Effector CD8-positive, alpha-beta T cell (primary cell): ENCODE data around the gene NUTF2.
"Not testable (repeated sequence)": the region's sequence is repeated elsewhere in the genome, so short reads cannot be mapped to it uniquely, and the experiment has no call there.

Experiments used
- DNase-seq: peaks from one replicate; lab custom pipeline; 2025; lab: John Stamatoyannopoulos, UW

The NUTF2 gene

DNA sequence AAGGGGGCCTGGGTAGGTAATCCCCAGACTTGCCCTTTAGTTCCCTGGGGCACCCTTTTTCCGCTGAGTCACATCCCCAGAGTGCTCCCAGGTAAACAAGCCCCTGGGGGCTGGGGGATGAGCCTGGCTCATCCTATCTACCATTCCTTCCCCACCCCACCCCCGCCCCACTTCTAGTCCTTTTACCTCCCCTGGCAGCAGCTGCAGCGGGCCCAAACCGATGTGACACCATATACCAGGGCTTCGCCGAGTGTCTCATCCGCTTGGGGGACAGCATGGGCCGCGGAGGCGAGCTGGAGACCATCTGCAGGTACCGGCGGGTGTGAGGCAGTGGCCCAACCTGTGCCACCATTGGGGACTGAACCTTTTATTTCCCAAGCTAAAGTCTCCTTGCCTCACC is 38.8 kb downstream of the NUTF2 start:
- DNase-seq, result no peak

DNA sequence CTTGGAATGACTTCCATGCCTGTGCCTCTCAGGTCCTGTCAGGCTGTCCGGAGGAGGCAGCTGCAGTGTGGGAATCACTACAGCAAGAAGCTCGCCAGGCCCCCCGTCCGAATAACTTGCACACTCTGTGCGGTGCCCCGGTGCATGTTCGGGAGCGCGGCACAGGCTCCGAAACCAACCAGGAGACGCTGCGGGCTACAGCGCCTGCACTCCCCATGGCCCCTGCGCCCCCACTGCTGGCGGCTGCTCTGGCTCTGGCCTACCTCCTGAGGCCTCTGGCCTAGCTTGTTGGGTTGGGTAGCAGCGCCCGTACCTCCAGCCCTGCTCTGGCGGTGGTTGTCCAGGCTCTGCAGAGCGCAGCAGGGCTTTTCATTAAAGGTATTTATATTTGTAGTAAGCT is 39.2 kb downstream of the NUTF2 start:
- DNase-seq, result no peak

GRCh38 chr16:67886387-67886786 is 39.7 kb downstream of the NUTF2 start:
- DNase-seq, result no peak

DNA sequence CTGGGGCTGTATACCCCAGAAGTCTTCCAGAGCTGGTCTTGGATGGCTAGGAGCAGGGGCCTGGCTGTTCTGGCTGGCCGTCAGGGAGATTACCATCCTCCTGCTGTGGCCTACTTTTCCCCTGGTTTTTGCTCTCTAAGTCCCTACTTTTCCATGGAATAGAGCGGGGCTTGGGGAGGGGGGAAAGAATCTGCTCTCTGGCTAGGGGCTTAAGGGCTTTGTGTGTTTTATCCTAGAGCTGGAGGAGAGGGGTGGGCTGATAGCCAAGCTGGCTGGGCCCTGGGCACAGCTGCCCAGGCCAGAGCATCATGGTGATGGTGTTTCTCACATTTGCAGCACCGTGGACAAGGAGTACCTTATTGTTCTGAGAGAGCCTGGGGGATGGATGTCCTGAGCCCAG is 41.6 kb downstream of the NUTF2 start:
- DNase-seq, result no peak

- no peak for DNase-seq
Measured at GRCh38 chr16:67892375-67892774, 45.6 kb downstream of the NUTF2 start.

GRCh38 chr16:67892899-67893742 is 46.4 kb downstream of the NUTF2 start, which contains the start of gene PSKH1:
PSKH1 (plus strand) TSS chr16:67893254; CDS start chr16:67908750, 15,496 bp downstream.
- DNase-seq, result peak; percentile 95

- no peak for DNase-seq
Measured at GRCh38 chr16:67893743-67894399, 47.1 kb downstream of the NUTF2 start.

- no peak for DNase-seq
Measured at GRCh38 chr16:67897231-67897630, 50.5 kb downstream of the NUTF2 start.

DNA sequence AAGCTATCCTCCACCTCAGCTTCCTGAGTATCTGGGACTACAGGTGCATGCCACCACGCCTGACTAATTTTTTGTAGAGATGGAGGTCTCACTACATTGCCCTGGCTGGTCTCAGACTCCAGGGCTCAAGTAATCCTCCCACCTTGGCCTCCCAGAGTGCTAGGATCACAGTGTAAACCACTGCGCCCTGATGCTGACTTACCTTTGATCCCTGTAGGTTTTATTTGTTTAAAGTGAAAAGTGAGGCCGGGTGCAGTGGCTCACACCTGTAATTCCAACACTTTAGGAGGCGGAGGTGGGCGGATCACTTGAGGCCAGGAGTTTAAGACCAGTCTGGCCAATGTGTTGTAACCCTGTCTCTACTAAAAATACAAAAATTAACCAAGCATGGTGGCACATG is 55.0 kb downstream of the NUTF2 start:
- DNase-seq, result no peak

DNA sequence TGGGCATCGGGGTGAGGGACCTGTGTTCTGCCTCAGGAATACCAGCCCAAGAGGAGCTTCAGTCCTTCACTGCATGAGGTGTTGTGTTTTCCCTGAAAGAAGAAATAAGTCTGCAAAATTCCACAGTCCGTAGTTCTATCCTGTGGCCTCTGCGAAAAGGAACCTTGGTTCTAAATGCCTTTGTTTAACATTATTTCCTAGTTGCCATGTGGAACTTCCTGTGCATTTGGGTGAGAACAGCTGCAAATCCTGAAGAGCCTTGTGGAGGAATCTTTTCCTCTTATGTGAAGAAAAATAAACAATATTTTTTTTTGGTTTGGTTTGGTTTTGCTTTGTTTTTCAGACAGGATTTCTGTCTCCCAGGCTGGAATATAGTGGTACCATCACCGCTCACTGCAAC is 56.1 kb downstream of the NUTF2 start:
- DNase-seq, result no peak

- DNase-seq, result no peak
Measured at GRCh38 chr16:67907397-67908180, 60.9 kb downstream of the NUTF2 start.

GRCh38 chr16:67909056-67909742 is 62.5 kb downstream of the NUTF2 start:
- DNase-seq, result no peak

GRCh38 chr16:67910158-67910557 is 63.4 kb downstream of the NUTF2 start:
- DNase-seq, result no peak

DNA sequence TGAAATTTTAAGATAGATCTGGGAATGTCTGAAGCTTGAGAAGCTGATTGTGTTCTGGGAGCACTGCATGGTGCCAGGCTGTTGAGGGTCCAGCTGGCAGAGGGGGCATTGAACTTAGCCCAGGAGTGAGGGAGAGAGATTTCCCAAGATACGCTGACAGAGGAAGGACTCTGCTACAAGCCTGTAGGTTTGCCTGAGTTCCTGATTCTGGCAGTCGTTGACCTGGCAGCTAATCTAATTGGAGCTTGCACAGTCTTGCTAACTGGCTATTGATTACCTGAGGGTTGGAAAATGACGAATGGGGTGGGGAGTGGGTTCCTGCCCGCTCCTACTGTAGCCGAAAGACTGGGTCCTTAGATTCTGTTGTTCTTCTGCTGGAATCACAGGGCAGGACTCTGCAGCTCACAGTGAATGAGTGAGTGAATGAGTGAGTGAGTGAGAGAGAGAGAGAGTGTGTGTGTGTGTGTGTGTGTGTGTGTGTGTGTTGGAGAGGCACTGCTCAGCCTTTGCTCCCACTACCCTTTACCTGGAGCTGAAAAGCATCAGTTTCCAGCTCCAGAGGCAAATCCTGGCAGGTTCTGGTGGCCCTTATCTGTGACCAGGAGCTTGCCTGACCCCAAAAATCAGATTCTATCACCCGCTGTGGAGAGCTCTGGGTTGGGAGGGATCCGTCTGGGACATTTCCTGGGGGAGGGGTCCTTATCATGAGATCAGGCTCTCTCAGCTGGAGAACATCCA is 68.2 kb downstream of the NUTF2 start:
- DNase-seq, result no peak

DNA sequence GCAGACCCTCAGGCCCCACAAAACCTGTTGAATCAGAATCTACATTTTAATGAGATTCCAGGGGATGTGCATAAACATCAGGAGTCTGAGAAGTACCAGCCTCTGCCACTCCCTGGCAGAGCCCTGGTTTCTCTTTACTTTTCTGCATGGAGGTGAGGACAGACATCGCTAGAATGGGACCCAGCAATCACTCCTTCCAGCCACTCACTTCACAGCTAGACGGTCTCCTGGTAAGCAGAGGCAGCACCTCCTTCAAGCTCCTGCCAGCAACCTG is 68.7 kb downstream of the NUTF2 start:
- DNase-seq, result not testable (repeated sequence)

- DNase-seq, result no peak
Measured at GRCh38 chr16:67915831-67916723, 69.3 kb downstream of the NUTF2 start.

GRCh38 chr16:67917140-67917851 is 70.6 kb downstream of the NUTF2 start:
- no peak for DNase-seq

DNA sequence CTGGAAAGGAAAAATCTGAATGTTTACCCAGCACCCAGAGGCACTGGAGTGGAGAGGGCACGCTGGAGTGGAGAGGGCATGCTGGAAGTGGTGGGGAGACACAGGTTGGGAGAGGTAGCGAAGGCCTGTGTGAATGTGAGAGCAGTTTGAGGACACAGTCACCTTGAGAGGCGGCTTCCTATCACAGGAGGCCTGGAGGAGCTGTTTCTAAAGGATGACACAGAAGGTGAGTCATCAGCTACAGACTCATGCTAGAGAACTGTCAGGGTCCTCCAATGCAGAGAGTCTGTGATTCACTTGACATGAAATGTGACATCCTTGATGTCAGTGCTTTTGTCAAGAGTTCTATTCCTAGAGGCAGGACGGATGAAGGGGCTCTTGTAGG is 71.1 kb downstream of the NUTF2 start:
- DNase-seq, result no peak

DNA sequence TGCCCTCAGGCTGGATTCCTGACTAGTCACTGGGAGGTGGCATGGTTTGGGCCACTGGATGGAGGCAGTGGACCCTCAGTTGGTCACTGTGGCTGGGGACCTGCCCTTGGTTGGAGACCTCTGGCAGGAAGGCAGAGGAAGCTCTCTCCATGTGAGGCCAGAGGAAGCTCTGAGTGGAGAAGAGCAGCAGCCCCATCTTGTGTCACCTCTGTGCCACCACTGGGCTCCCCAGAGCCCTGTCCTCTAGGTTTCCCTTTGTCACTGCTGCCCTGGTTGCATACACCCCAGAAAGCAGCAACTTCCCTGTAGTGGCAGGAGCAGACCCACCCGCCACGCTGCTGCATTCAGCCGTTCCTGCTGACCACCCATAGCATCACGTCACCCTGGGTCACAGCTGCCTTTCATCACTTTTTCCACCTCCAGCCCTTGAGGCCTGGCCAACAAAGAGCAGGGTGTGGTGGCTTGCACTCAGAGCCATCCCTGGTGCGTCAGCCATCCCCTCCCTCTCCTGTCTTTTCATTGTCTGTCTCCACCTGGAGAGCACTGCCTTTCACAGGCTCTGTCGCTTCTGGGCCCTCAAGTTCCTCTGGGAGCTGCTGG is 73.0 kb downstream of the NUTF2 start:
- no peak for DNase-seq
